ENCODE data around the gene CDH13.

CDH13 gene

GRCh38 chr16:83835586-83836566 is 1209.1 kb downstream of the CDH13 start:
- no peak for DNase-seq

GRCh38 chr16:83837566-83837965 is 1210.8 kb downstream of the CDH13 start:
- no peak for DNase-seq

GRCh38 chr16:83838151-83838550 is 1211.4 kb downstream of the CDH13 start:
- no peak for DNase-seq

GRCh38 chr16:83839561-83839960 is 1212.8 kb downstream of the CDH13 start:
- no peak for DNase-seq

GRCh38 chr16:83840060-83840617 is 1213.4 kb downstream of the CDH13 start:
- no peak for DNase-seq

- no peak for DNase-seq
Measured at GRCh38 chr16:83842291-83842690, 1215.5 kb downstream of the CDH13 start.

- DNase-seq: no peak
Measured at GRCh38 chr16:83842756-83843507, 1216.2 kb downstream of the CDH13 start.

- no peak for DNase-seq
Measured at GRCh38 chr16:83843657-83844056, 1216.9 kb downstream of the CDH13 start.

GRCh38 chr16:83845263-83845662 is 1218.5 kb downstream of the CDH13 start:
- DNase-seq: no peak

GRCh38 chr16:83847371-83848225 is 1220.8 kb downstream of the CDH13 start:
- DNase-seq: no peak

- no peak for DNase-seq
Measured at GRCh38 chr16:83849421-83849820, 1222.7 kb downstream of the CDH13 start.

Measured in NCI-H1092 (cell line).